Measurements from ENCODE around the gene ISG15. TPM values are rescaled to one million over a fixed set of nuclear protein-coding genes. Genes with fewer than 3 reads are reported as not detected.
A peak's percentile ranks its signal among the peaks of the same experiment; 100 is the strongest.

Gene ISG15
- total and polyA plus RNA-seq, 12 donors = 1.7 to 308 (median 24.3) TPM

DNA sequence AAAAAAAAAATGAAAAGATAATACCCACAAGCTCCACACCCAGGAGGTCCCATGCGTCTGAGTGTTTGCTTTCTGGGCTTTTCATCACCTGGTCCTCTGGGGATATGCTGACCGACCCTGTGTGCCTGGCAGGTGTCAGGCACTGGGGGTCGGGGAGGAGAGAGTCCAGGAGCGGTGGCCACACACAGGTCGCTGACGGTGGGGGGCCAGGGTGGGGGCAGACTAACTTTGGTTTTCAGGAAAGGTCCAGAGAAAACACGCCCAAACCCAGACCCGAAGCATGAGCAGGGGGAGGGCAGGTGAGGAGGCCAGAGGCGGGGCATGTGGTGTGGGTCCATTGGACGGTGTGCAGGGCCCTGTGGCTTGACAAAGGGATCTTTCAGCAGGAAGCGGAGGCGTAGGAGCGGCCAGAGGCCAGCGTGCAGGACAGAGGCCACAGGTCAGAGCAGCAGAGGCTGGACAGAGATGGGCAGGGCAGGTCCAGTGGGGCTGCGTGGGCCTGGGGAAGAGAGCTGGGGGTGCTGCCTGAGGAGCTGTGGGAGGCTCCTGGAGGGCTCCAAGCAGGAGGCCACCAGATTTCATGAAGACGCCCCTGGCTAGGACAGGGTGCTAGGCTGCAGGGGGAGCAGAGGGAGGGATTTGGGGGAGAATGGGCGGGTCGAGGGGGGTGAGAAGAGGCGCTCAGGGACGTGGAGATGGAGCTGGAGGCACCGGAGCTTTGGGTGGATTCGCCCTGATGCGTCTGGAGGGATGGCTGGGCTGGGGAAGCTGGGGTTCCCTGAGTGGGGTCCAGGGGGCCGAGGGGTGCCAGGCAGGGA is 45.0 kb downstream of the ISG15 start:
- Histone ChIP-seq H3K4me1 (replicated peaks in 1 of 2) (peaks cover 11% of the 10 kb centered on the region in 2 donors), H3K27me3 (peaks cover 58% of the 10 kb centered on the region), H3K36me3 (replicated peaks in 1 of 2) (no peaks in the 10 kb centered on the region), H3K9me3 (replicated peaks in 1 of 3) (no peaks in the 10 kb centered on the region), H3K27ac (no peak overlapping the region), H3K4me3 (no peak overlapping the region)
- TF ChIP-seq, protein P1, sequence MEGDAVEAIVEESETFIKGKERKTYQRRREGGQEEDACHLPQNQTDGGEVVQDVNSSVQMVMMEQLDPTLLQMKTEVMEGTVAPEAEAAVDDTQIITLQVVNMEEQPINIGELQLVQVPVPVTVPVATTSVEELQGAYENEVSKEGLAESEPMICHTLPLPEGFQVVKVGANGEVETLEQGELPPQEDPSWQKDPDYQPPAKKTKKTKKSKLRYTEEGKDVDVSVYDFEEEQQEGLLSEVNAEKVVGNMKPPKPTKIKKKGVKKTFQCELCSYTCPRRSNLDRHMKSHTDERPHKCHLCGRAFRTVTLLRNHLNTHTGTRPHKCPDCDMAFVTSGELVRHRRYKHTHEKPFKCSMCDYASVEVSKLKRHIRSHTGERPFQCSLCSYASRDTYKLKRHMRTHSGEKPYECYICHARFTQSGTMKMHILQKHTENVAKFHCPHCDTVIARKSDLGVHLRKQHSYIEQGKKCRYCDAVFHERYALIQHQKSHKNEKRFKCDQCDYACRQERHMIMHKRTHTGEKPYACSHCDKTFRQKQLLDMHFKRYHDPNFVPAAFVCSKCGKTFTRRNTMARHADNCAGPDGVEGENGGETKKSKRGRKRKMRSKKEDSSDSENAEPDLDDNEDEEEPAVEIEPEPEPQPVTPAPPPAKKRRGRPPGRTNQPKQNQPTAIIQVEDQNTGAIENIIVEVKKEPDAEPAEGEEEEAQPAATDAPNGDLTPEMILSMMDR (IDR thresholded peaks at IDR 0.05) = no peak
- TF ChIP-seq POLR2A (IDR thresholded peaks at IDR 0.05) = no peak
- WGBS, 4 donors = 12 to 19% (median 15%) methylated on average over 11 to 24 of the region's 24 CpGs
- intact Hi-C loops (cut with DNase I) = no loop called here
- DNase-seq = no peak

DNA sequence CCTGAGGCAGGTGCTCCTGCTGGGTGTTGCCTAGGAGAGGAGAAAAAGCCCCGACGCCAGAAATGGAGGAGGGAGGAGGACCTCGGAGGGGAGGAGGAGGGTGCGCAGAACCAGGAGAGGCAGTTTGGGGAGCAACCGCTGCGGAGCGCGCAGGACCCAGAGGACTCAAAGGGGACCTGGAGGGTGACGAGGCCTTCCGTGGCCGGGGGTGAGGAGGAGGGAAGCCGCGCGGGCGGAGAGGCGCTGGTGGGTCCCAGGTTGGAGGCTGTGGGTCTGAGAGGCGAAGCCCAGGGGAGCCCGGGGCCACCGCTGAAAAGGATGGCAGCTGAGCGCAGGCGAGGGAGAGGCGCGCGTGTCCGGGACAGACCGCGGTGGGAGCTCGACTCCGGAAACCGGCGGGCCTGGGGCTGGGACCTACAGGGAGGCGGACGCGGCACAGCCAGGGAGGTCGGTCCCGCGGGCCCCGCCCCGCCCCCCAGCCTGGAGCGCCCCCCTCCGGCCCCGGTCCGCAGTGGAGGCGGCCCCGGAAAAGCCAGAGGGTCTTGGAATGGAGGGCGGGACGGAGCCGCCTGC is 45.7 kb downstream of the ISG15 start:
- Histone ChIP-seq H3K9me3 (replicated peaks in 1 of 3) (no peaks in the 10 kb centered on the region), H3K27me3 (peaks cover 63% of the 10 kb centered on the region), H3K27ac (no peak overlapping the region), H3K36me3 (replicated peaks in 1 of 2) (no peaks in the 10 kb centered on the region), H3K4me3 (peak overlapping the region in 2 of 4 donors; percentile 26 to 71), H3K4me1 (replicated peaks in 1 of 2) (peaks cover 11% of the 10 kb centered on the region in 2 donors)
- TF ChIP-seq, protein P1 (IDR thresholded peaks at IDR 0.05) = no peak
- no peak for TF ChIP-seq POLR2A (IDR thresholded peaks at IDR 0.05)
- DNase-seq = no peak
- intact Hi-C loops (cut with DNase I) = no loop called here
- WGBS, 4 donors = 2 to 5% (median 2%) methylated on average over 16 to 48 of the region's 48 CpGs

DNA sequence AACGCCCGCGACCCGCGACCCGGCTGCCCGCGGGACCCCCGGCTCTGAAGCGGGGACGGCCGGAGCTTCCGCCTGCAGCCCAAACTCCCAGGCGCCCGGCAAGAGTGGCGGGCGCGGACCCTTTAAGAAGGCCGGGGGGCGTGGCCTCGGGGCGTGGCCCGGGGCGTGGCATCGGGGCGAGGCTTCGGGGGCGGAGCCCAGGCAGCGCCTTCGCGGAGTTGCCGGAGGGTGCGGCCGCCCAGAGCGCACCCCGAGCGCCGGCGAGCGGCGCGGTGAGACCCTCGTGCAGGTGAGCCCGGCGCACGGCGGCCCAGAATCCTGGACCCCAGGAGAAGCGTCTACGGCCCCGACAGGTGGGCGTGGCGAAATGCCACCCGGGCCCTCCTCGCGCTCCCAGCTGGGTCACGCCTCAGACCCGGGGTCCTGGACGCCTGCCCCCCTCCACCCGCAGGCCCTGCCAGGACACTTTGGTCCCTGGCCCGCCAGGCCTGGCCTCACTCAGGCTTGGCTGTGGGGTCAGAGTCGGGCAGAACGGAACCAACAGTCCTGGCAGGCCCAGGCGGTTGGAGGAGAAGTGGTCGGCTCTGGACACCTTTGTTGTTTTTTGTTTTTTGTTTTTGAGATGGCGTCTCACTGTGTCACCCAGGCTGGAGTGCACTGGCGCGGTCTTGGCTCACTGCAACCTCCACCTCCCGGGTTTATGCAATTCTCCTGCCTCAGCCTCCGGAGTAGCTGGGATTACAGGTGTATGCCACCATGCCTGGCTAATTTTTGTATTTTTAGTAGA is 46.4 kb downstream of the ISG15 start:
- Histone ChIP-seq H3K4me3 (peak overlapping the region in 2 of 4 donors; percentile 26 to 71), H3K27me3 (peaks cover 69% of the 10 kb centered on the region), H3K4me1 (replicated peaks in 1 of 2) (peaks cover 11% of the 10 kb centered on the region in 2 donors), H3K36me3 (replicated peaks in 1 of 2) (no peaks in the 10 kb centered on the region), H3K9me3 (replicated peaks in 1 of 3) (no peaks in the 10 kb centered on the region), H3K27ac (no peak overlapping the region)
- no peak for TF ChIP-seq POLR2A (IDR thresholded peaks at IDR 0.05)
- TF ChIP-seq, protein P1 (IDR thresholded peaks at IDR 0.05) = no peak
- DNase-seq = peak; percentile 70 to 91 (median 87)
- WGBS, 4 donors = 5 to 38% (median 13%) methylated on average over 8 to 69 of the region's 69 CpGs
- intact Hi-C loops (cut with DNase I) = no loop called here
